ENCODE measurements around the gene FN1. TPM values are rescaled to one million over a fixed set of nuclear protein-coding genes. Genes with fewer than 3 reads are reported as not detected.
A peak's percentile ranks its signal among the peaks of the same experiment; 100 is the strongest.

Gene FN1
- total RNA-seq, 1 donor: 18,025 TPM

DNA sequence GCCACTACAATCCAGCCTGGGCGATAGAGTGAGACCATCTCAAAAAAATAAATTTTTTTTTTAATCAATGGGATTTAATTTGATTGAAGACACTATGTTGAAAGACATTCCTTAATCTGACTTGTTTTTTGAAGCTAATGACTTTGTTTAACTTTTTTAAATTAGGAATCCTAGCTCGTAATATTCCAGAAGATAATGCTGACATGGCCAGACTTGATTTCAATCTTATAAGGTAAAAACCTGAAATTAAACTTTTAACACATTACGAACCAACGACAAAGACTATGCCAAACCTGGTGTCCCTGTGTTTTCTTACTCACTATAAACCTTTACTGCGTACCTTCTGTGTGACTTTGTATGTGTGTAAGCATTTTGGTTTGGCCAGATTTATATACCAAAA, 116.4 kb downstream of the FN1 start:
- Histone ChIP-seq H3K9me3 (ENCODE audit: low read depth, low read length) (no peaks in the 10 kb centered on the region), H3K79me2 (ENCODE audit: insufficient read depth, low read length) (peaks cover 50% of the 10 kb centered on the region), H3K27me3 (ENCODE audit: insufficient read depth, low read length) (no peaks in the 10 kb centered on the region), H2AFZ (ENCODE audit: low read length) (no peak overlapping the region), H4K20me1 (ENCODE audit: insufficient read depth, low read length) (no peaks in the 10 kb centered on the region), H3K4me2 (ENCODE audit: insufficient read depth, low read length) (no peak overlapping the region), H3K4me1 (ENCODE audit: insufficient read depth, low read length) (peaks cover 8% of the 10 kb centered on the region), H3K27ac (ENCODE audit: low read depth, low read length) (no peak overlapping the region), H3K36me3 (ENCODE audit: insufficient read depth, low read length) (peaks cover 46% of the 10 kb centered on the region), H3K4me3 (ENCODE audit: insufficient read depth, low read length) (no peak overlapping the region)
- peak; percentile 22 for DNase-seq (ENCODE audit: insufficient read length, low spot score, missing footprints)
- TF ChIP-seq, protein P1, sequence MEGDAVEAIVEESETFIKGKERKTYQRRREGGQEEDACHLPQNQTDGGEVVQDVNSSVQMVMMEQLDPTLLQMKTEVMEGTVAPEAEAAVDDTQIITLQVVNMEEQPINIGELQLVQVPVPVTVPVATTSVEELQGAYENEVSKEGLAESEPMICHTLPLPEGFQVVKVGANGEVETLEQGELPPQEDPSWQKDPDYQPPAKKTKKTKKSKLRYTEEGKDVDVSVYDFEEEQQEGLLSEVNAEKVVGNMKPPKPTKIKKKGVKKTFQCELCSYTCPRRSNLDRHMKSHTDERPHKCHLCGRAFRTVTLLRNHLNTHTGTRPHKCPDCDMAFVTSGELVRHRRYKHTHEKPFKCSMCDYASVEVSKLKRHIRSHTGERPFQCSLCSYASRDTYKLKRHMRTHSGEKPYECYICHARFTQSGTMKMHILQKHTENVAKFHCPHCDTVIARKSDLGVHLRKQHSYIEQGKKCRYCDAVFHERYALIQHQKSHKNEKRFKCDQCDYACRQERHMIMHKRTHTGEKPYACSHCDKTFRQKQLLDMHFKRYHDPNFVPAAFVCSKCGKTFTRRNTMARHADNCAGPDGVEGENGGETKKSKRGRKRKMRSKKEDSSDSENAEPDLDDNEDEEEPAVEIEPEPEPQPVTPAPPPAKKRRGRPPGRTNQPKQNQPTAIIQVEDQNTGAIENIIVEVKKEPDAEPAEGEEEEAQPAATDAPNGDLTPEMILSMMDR (IDR thresholded peaks at IDR 0.05; ENCODE audit: extremely low read depth, low read depth, low read length): no peak

DNA sequence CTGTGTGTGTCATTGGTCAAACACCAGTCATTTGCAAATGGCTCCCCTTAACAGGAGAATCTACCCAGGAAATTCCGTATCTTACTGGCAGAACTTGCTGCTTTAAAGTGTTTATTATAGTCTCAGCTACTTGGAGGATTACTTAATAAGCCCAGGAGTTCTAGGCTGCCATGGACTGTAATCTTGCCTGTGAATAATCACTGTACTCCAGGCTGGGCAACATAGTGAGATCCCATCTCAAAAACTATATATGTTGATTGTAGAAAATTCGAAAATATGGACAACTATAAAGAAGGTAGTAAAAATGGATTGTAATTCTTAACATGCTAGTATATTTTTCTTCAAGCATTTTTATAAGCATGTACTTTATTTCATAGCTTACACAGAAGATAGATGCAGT, 119.5 kb downstream of the FN1 start:
- no peaks in the 10 kb centered on the region for H3K27me3 ChIP-seq (ENCODE audit: insufficient read depth, low read length)
- H4K20me1 ChIP-seq (ENCODE audit: insufficient read depth, low read length): no peaks in the 10 kb centered on the region
- H3K4me1 ChIP-seq (ENCODE audit: insufficient read depth, low read length): peaks cover 19% of the 10 kb centered on the region
- TF ChIP-seq, protein P1 (IDR thresholded peaks at IDR 0.05; ENCODE audit: extremely low read depth, low read depth, low read length): no peak
- H3K36me3 ChIP-seq (ENCODE audit: insufficient read depth, low read length): peaks cover 54% of the 10 kb centered on the region
- H3K27ac ChIP-seq (ENCODE audit: low read depth, low read length): no peak overlapping the region
- H3K4me2 ChIP-seq (ENCODE audit: insufficient read depth, low read length): no peak overlapping the region
- no peaks in the 10 kb centered on the region for H3K9me3 ChIP-seq (ENCODE audit: low read depth, low read length)
- no peak for DNase-seq (ENCODE audit: insufficient read length, low spot score, missing footprints)
- no peak overlapping the region for H3K4me3 ChIP-seq (ENCODE audit: insufficient read depth, low read length)
- no peak overlapping the region for H2AFZ ChIP-seq (ENCODE audit: low read length)
- H3K79me2 ChIP-seq (ENCODE audit: insufficient read depth, low read length): peaks cover 52% of the 10 kb centered on the region

DNA sequence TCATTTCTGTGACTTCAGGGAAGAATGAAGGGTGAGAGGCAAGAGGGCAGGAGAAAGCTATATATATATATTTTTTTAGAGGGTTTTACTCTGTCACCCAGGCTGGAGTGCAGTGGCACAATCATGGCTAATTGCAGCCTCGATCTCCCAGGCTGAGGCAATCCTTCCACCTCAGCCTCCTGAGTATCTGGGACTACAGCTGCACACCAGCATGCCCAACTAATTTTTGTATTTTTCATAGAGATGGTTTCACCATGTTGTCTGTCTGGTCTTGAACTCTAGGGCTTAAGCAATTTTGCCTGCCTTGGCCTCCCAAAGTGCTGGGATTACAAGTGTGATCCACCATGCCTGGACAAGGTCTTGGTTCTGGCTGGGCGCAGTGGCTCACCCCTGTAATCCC, 120.6 kb downstream of the FN1 start:
- Histone ChIP-seq H3K79me2 (ENCODE audit: insufficient read depth, low read length) (peaks cover 46% of the 10 kb centered on the region), H3K27me3 (ENCODE audit: insufficient read depth, low read length) (no peaks in the 10 kb centered on the region), H3K4me3 (ENCODE audit: insufficient read depth, low read length) (no peak overlapping the region), H3K4me2 (ENCODE audit: insufficient read depth, low read length) (no peak overlapping the region), H4K20me1 (ENCODE audit: insufficient read depth, low read length) (no peaks in the 10 kb centered on the region), H3K27ac (ENCODE audit: low read depth, low read length) (no peak overlapping the region), H2AFZ (ENCODE audit: low read length) (no peak overlapping the region), H3K4me1 (ENCODE audit: insufficient read depth, low read length) (peaks cover 17% of the 10 kb centered on the region), H3K9me3 (ENCODE audit: low read depth, low read length) (no peaks in the 10 kb centered on the region), H3K36me3 (ENCODE audit: insufficient read depth, low read length) (peaks cover 45% of the 10 kb centered on the region)
- TF ChIP-seq, protein P1 (IDR thresholded peaks at IDR 0.05; ENCODE audit: extremely low read depth, low read depth, low read length): no peak
- DNase-seq (ENCODE audit: insufficient read length, low spot score, missing footprints): no peak

DNA sequence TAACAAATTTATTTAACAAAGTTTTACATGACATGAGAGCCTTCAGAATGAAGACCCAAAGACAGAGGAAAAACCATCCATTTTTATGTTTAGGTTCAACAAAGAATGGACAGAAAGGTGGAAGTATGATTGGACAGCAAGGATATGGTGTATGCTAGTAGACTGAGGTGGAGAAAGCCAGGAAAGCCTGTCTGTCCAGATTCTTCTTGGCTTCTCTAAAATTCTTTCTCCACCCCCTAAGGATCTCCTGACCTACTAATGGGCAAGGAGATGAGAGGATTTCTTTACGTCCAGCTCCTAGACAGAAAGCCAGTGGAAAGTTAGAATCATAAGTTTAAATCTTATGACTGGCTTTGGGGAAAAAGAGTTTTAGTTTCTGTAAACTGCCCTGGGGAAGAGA, 121.0 kb downstream of the FN1 start:
- no peak for DNase-seq (ENCODE audit: insufficient read length, low spot score, missing footprints)
- TF ChIP-seq, protein P1 (IDR thresholded peaks at IDR 0.05; ENCODE audit: extremely low read depth, low read depth, low read length): no peak
- no peak overlapping the region for H3K4me3 ChIP-seq (ENCODE audit: insufficient read depth, low read length)
- H3K79me2 ChIP-seq (ENCODE audit: insufficient read depth, low read length): peaks cover 46% of the 10 kb centered on the region
- no peaks in the 10 kb centered on the region for H3K9me3 ChIP-seq (ENCODE audit: low read depth, low read length)
- no peak overlapping the region for H2AFZ ChIP-seq (ENCODE audit: low read length)
- peaks cover 13% of the 10 kb centered on the region for H3K4me1 ChIP-seq (ENCODE audit: insufficient read depth, low read length)
- no peaks in the 10 kb centered on the region for H4K20me1 ChIP-seq (ENCODE audit: insufficient read depth, low read length)
- H3K36me3 ChIP-seq (ENCODE audit: insufficient read depth, low read length): peaks cover 43% of the 10 kb centered on the region
- no peak overlapping the region for H3K4me2 ChIP-seq (ENCODE audit: insufficient read depth, low read length)
- H3K27ac ChIP-seq (ENCODE audit: low read depth, low read length): no peak overlapping the region
- H3K27me3 ChIP-seq (ENCODE audit: insufficient read depth, low read length): no peaks in the 10 kb centered on the region
